Retinal pigment epithelial cell (primary cell): ENCODE measurements around the gene SH2D3A.

Experiments used
- DNase-seq: peaks from one replicate; pipeline ENCODE4 v3.0.0-alpha.2; 2010; ENCODE audit warnings: low read depth
- H3K4me3 ChIP-seq: 2 replicates; pipeline ENCODE4 v1.5.1; 2011; ENCODE audit warnings: mild to moderate bottlenecking, low read length, control low read depth, moderate library complexity
- TF ChIP-seq, protein P1 (sequence below): conservative IDR thresholded peaks from 2 replicates; pipeline ENCODE4 v1.5.1; 2011; ENCODE audit warnings: low read depth, low read length, control low read depth, inconsistent platforms

SH2D3A gene

GRCh38 chr19:6718741-6719539, 48.3 kb downstream of the SH2D3A start:
- no peak for DNase-seq
- no peak overlapping the region for H3K4me3 ChIP-seq
- TF ChIP-seq, protein P1, sequence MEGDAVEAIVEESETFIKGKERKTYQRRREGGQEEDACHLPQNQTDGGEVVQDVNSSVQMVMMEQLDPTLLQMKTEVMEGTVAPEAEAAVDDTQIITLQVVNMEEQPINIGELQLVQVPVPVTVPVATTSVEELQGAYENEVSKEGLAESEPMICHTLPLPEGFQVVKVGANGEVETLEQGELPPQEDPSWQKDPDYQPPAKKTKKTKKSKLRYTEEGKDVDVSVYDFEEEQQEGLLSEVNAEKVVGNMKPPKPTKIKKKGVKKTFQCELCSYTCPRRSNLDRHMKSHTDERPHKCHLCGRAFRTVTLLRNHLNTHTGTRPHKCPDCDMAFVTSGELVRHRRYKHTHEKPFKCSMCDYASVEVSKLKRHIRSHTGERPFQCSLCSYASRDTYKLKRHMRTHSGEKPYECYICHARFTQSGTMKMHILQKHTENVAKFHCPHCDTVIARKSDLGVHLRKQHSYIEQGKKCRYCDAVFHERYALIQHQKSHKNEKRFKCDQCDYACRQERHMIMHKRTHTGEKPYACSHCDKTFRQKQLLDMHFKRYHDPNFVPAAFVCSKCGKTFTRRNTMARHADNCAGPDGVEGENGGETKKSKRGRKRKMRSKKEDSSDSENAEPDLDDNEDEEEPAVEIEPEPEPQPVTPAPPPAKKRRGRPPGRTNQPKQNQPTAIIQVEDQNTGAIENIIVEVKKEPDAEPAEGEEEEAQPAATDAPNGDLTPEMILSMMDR: no peak

- TF ChIP-seq, protein P1: no peak
- no peak overlapping the region for H3K4me3 ChIP-seq
- no peak for DNase-seq
Measured at GRCh38 chr19:6718111-6718740, 49.0 kb downstream of the SH2D3A start.

DNA sequence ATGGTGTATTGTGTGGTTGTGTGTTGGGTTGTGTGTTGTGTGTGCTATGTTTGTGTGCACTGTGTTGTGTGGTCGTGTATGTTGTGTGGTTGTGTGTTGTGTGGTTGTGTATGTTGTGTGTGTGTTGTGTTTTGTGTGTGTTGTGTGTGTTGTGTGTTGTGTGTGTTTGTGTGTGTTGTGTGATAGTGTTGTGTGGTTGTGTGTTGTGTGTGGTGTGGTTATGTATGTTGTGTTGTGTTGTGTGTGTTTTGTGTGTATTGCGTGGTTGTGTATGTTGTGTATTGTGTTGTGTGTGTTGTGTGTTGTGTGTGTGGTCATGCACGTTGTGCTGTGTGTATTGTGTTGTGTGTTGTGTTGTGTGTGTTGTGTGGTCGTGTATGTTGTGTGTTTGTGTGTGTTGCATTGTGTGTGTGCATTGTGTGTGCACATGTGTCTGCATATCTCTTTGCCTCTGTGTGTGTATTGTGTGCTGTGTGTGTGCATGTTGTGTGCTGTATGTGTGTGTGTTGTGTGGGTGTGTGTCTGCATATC, 49.7 kb downstream of the SH2D3A start:
- H3K4me3 ChIP-seq: no peak overlapping the region
- no peak for DNase-seq
- TF ChIP-seq, protein P1: no peak

GRCh38 chr19:6717036-6717435, 50.2 kb downstream of the SH2D3A start:
- TF ChIP-seq, protein P1: no peak
- H3K4me3 ChIP-seq: no peak overlapping the region
- no peak for DNase-seq

GRCh38 chr19:6716610-6716970, 50.6 kb downstream of the SH2D3A start:
- DNase-seq: no peak
- H3K4me3 ChIP-seq: no peak overlapping the region
- TF ChIP-seq, protein P1: no peak

GRCh38 chr19:6714749-6715555, 52.3 kb downstream of the SH2D3A start:
- H3K4me3 ChIP-seq: no peak overlapping the region
- TF ChIP-seq, protein P1: no peak
- no peak for DNase-seq
